HFF-Myc (cell line): ENCODE data around the gene SHISAL1.
"Not testable (repeated sequence)": the region's sequence is repeated elsewhere in the genome, so short reads cannot be mapped to it uniquely, and the experiment has no call there.

ENCODE experiments used
- DNase-seq: peaks from one replicate; pipeline ENCODE4 v3.0.0-alpha.2; 2011; ENCODE audit warnings: low read depth; ENCODE audit errors: extremely low read depth
- H3K4me3 ChIP-seq: replicated peaks from 2 replicates; pipeline ENCODE4 v1.5.1; 2011; ENCODE audit warnings: low read depth, mild to moderate bottlenecking, control low read depth, low read length
- CTCF ChIP-seq: IDR thresholded peaks from 2 replicates; pipeline ENCODE4 v1.5.1; 2012; ENCODE audit warnings: mild to moderate bottlenecking, low read depth, low read length, control low read depth; ENCODE audit errors: missing control alignments

The SHISAL1 gene

GRCh38 chr22:44328762-44329161 lies 16.0 kb upstream of the SHISAL1 start:
- no peak overlapping the region for H3K4me3 ChIP-seq
- DNase-seq = no peak
- no peak for TF ChIP-seq CTCF

DNA sequence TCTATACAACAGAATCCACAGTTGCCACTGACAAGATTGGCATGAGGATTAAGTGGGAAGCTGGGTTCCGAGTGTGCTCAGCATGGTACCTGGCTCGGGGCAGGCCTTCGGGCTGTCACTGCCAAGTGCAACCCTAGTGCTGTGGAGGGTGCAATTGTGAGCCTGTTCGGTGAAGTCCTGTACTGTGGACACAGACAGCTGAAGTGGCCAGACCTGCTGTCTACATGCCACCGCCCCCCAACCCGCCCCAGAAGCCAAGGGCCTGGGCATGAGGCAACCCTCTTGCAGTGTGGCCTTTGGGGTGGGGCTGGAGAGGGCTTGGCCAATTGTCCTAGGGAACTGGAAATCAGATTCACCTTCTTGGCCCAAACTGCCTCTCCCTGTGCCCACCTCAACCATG lies 15.6 kb upstream of the SHISAL1 start:
- no peak for TF ChIP-seq CTCF
- DNase-seq = no peak
- no peak overlapping the region for H3K4me3 ChIP-seq

- no peak for DNase-seq
- no peak for TF ChIP-seq CTCF
- H3K4me3 ChIP-seq = peak overlapping the region; percentile 40
Observed at GRCh38 chr22:44326491-44326885, 13.7 kb upstream of the SHISAL1 start.

DNA sequence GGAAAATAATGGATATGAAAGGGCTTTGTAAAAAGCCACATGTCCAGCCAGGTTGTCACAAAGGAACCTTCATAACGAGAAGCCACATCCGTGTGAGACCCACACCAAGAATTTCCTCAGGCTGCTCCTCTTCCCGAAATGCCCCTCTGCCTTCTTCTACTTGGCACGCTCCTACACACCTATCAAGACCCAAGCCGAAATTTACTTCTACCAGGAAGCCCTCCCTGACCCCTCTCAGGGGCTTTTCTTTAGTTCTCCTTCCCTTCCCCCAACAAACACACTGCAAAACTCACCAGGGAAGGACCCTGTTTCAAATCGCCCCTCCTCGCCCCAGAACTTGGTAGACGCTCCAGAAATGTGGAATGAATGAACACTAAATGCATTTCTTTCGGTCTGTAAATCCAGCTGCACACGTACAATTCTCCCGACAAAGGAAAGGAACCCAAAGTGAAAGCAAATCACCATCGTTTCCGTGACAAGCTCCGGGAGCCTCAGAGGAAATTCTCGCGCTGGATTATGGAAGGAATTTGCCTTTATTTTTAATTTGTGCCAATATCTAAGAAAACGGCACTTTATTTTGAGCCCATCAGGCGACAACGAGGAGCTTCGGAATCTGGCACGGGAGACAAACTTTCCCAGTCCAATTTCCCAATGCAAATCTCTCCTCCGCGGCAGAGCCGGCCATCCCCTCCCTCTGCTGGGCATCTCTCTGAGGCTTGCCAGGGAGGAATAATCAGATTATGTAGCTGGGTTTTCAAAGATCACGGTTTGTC lies 13.2 kb upstream of the SHISAL1 start:
- peak; percentile 9 for DNase-seq
- no peak for TF ChIP-seq CTCF
- H3K4me3 ChIP-seq = peak overlapping the region; percentile 40

DNA sequence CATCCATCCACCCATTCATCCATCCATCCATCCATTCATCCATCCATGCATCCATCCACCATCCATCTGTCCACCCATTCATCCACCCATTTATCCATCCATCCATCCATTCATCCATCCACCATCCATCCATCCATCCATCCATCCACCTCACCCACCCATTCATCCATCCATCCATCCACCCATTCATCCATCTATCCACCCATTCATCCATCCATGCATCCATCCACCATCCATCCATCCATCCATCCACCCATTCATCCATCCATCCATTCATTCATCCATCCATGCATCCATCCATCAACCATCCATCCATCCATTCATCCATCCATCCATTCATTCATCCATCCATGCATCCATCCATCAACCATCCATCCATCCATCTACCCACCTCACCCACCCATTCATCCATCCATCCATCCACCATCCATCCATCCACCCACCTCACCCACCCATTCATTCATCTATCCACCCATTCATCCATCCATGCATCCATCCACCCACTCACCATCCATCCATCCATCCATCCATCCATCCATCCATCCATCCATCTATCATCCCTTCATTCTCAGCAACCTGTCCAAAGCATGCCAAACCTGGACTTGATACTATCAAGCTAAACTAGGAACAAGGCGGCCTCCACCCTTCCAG lies 10.5 kb upstream of the SHISAL1 start:
- DNase-seq, H3K4me3 ChIP-seq: not testable (repeated sequence)

GRCh38 chr22:44319685-44320084 lies 6.9 kb upstream of the SHISAL1 start:
- no peak for TF ChIP-seq CTCF
- no peak overlapping the region for H3K4me3 ChIP-seq
- no peak for DNase-seq

DNA sequence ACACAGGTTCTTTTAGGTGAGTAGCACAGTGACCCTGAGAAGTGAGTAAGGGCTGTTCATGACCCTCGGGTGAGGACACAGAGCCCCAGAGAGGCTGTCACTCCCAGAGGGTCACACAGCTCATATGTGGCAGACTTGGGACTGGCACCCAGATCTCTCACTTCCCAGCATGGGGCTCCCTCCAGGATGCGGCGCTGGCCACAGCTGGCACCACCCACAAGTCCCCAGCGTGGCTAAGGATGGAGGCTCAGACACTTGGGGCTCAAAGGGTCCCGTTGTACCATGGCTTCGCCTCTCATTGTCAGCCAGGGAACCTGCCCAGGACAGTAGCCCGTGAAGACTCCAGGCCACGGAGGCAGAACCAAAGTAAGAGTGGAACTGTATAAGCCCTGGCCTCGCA lies 6.0 kb upstream of the SHISAL1 start:
- no peak overlapping the region for H3K4me3 ChIP-seq
- no peak for TF ChIP-seq CTCF
- DNase-seq = no peak
